Epithelial cell of umbilical artery (primary cell): Measurements from ENCODE around the gene FBXO5. TPM values are rescaled to one million over a fixed set of nuclear protein-coding genes. Genes with fewer than 3 reads are reported as not detected.

Experiments
- total RNA-seq: library from RNA; depleted of rRNA; stranded (reverse); fragments of >200 nt; gene quantifications from 2 replicates; pipeline ENCODE4 v1.2.3, GENCODE V29; 2014

The FBXO5 gene, protein sequence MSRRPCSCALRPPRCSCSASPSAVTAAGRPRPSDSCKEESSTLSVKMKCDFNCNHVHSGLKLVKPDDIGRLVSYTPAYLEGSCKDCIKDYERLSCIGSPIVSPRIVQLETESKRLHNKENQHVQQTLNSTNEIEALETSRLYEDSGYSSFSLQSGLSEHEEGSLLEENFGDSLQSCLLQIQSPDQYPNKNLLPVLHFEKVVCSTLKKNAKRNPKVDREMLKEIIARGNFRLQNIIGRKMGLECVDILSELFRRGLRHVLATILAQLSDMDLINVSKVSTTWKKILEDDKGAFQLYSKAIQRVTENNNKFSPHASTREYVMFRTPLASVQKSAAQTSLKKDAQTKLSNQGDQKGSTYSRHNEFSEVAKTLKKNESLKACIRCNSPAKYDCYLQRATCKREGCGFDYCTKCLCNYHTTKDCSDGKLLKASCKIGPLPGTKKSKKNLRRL
- 20.5 and 20.8 TPM in 2 replicates for total RNA-seq

DNA sequence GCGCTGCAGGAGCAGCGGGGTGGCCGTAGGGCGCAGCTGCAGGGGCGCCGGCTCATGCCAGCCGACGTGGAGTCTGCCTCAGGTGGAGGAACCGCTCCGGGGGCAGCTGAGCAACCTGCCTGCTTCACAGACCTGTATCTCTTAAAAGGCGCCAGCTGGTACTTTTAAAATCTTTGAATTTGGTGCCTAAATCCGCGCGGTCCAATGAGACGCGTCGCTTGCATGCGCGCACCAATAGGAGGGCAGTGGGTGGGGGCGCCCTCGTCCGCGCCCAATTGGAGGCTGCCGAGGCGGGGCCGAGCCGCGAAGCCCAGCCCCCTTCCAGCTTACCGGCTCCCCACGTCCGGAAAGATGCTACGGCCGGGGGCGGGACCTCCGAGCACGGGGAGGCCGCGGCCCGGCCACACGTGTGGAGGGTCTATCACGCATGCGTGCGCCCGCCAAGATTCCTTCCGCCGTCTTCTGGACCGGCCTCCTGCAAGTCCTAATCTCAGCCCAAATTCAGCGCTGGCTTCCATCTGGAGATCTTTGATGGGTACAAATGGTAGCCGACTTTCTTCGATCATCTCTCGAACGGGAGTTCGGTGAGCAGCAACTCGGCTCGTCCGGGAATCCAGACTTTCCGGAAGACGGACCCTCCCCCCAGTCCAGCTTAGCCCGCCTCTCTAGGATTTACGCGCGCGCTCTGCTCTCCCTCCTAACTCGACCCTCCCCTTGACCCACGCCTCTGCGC lies at the start of gene FBXO5:
FBXO5 (minus strand) TSS at position 138 of the 733 bp plus-strand sequence; CDS start at position 56, 82 bp downstream.

DNA sequence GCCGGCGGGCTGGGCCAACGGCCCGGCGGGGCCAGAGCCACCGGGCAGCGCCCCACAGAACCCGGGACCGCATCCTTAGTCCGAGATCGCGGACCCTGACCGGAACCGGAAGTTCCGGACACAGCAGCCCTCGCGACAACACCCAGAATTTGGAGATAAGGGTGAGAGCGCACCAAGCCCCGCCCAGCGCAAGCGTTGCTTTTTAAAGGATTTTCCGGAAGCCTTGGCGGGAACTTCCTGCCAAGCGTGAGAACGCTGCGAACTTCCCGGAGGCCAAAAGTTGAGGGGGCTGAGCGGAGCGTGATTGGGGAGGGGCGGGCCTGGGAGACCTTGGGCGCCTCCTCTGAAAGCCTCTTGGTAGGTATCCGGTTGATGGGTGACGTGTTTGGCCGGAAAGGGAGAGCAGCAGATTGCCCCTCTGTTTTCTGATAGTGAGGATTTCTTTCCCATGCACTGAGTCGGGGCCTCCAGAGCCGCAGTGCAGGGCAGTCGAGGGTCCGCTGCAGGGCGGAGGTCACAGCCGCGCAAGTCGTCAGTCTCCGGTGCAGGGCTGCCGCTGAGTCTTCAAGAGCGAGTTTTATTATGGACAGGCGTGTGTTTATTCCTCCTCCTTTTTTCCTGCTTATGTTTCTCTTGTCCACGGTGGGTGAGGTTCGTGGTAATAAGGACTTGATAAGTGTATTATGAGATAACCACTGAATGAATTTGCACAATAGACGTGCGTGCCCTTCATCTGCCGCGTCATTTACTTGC lies 19.9 kb upstream of the FBXO5 start, which contains the start of gene MTRF1L:
MTRF1L (minus strand) TSS at position 97 of the 753 bp plus-strand sequence; CDS start at position 73, 24 bp downstream.

Other genes starting within 250 kb of the FBXO5 start
- 0.32 and 0.91 TPM in 2 replicates for gene VIP, start 232.2 kb downstream of the FBXO5 start, total RNA-seq
- gene MTRF1L, start 19.7 kb upstream of the FBXO5 start, total RNA-seq: 27.7 and 33.5 TPM in 2 replicates
- gene RGS17, start 148.2 kb upstream of the FBXO5 start, total RNA-seq: 3.6 and 3.9 TPM in 2 replicates